Measurements from ENCODE around the gene CACNA1C. TPM values are rescaled to one million over a fixed set of nuclear protein-coding genes. Genes with fewer than 3 reads are reported as not detected.

CACNA1C gene
- total and polyA plus RNA-seq, 2 donors (not counting 1 experiment from before 2014, with no cell fraction given) = 7.6 to 11.4 TPM

DNA sequence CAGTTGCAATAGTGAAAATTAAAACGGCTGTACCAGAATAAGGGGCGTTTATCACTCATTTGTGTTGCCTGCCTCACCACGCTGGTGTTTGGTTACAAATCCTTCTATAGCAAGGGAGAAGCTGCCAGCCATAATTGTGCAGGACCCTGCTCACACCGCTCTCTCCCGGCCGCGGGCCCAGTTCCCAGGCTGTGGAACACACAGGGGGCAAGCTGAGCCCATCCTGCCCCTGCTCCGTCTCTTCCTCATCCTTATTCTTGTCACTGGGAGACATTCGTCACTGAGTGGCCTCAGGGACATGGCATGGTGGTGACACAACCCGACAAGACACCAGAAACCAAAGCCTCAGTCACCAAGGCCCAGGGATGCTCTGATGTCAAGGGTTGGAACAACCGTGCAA, 625.6 kb downstream of the CACNA1C start:
- H3K9me3 ChIP-seq (ENCODE audit: control insufficient read depth, insufficient read depth, low read depth, low read length) = no peaks in the 10 kb centered on the region
- no peak overlapping the region for H2AFZ ChIP-seq (ENCODE audit: low read length)
- no peaks in the 10 kb centered on the region for H3K4me1 ChIP-seq (ENCODE audit: control insufficient read depth, extremely low read depth, insufficient read depth, low read length)
- H3K79me2 ChIP-seq (ENCODE audit: control insufficient read depth, insufficient read depth, low read length) = no peaks in the 10 kb centered on the region
- H3K4me2 ChIP-seq (ENCODE audit: extremely low read depth, insufficient read depth, low read length) = no peak overlapping the region
- no peaks in the 10 kb centered on the region for H3K27me3 ChIP-seq (ENCODE audit: control insufficient read depth, insufficient read depth, low read length)
- no peaks in the 10 kb centered on the region for H4K20me1 ChIP-seq (ENCODE audit: control insufficient read depth, extremely low read depth, insufficient read depth, low read length)
- no peak overlapping the region for H3K27ac ChIP-seq (ENCODE audit: insufficient read depth, low read length)
- H3K36me3 ChIP-seq (ENCODE audit: control insufficient read depth, insufficient read depth, low read length) = no peaks in the 10 kb centered on the region
- TF ChIP-seq EZH2 (IDR thresholded peaks at IDR 0.05; ENCODE audit: low read length, missing control alignments) (no peak), CTCF (conservative IDR thresholded peaks at IDR 0.05 in 1 of 2, IDR thresholded peaks at IDR 0.05 in 1 of 2; ENCODE audit: low read depth in 1 of 2, low read length in 2 of 2) (no peak)
- no peak overlapping the region for H3K4me3 ChIP-seq (replicated peaks in 1 of 4; ENCODE audit: control extremely low read depth in 1 of 4, insufficient read depth in 1 of 4, low read depth in 3 of 4, low read length in 4 of 4)
- no peak for DNase-seq (ENCODE audit: low read depth in 2 of 2)
- no peak overlapping the region for H3K9ac ChIP-seq (ENCODE audit: insufficient read depth, low read length)

DNA sequence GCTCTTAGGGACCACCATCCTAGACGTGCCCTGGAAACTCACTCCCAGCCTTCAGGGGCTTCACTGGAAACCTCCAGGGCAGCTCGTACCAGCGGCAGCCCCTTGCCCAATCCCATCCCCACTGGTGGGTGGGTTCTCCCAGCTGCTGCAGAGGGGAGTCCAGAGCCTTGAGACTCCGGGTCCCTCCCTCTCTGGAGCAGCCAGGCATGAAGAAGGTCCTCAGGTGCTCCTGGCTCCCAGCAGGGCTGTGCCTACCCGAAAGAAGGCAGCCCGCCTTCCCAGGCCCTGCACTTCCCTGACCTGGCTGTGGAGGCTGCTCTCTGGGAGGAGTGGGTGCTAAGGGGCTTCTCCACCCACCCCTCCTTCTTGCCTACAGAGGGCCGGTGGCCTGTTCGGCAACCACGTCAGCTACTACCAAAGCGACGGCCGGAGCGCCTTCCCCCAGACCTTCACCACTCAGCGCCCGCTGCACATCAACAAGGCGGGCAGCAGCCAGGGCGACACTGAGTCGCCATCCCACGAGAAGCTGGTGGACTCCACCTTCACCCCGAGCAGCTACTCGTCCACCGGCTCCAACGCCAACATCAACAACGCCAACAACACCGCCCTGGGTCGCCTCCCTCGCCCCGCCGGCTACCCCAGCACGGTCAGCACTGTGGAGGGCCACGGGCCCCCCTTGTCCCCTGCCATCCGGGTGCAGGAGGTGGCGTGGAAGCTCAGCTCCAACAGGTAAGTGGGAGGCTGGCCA, 626.5 kb downstream of the CACNA1C start:
- no peaks in the 10 kb centered on the region for H3K4me1 ChIP-seq (ENCODE audit: control insufficient read depth, extremely low read depth, insufficient read depth, low read length)
- no peak overlapping the region for H3K4me3 ChIP-seq (replicated peaks in 1 of 4; ENCODE audit: control extremely low read depth in 1 of 4, insufficient read depth in 1 of 4, low read depth in 3 of 4, low read length in 4 of 4)
- H3K79me2 ChIP-seq (ENCODE audit: control insufficient read depth, insufficient read depth, low read length) = no peaks in the 10 kb centered on the region
- no peak overlapping the region for H3K4me2 ChIP-seq (ENCODE audit: extremely low read depth, insufficient read depth, low read length)
- no peaks in the 10 kb centered on the region for H3K27me3 ChIP-seq (ENCODE audit: control insufficient read depth, insufficient read depth, low read length)
- no peaks in the 10 kb centered on the region for H4K20me1 ChIP-seq (ENCODE audit: control insufficient read depth, extremely low read depth, insufficient read depth, low read length)
- no peak overlapping the region for H3K27ac ChIP-seq (ENCODE audit: insufficient read depth, low read length)
- TF ChIP-seq CTCF (conservative IDR thresholded peaks at IDR 0.05 in 1 of 2, IDR thresholded peaks at IDR 0.05 in 1 of 2; ENCODE audit: low read depth in 1 of 2, low read length in 2 of 2) (no peak), EZH2 (IDR thresholded peaks at IDR 0.05; ENCODE audit: low read length, missing control alignments) (no peak)
- no peak overlapping the region for H3K9ac ChIP-seq (ENCODE audit: insufficient read depth, low read length)
- H3K9me3 ChIP-seq (ENCODE audit: control insufficient read depth, insufficient read depth, low read depth, low read length) = no peaks in the 10 kb centered on the region
- no peaks in the 10 kb centered on the region for H3K36me3 ChIP-seq (ENCODE audit: control insufficient read depth, insufficient read depth, low read length)
- no peak for DNase-seq (ENCODE audit: low read depth in 2 of 2)
- no peak overlapping the region for H2AFZ ChIP-seq (ENCODE audit: low read length)

- Histone ChIP-seq H3K36me3 (ENCODE audit: control insufficient read depth, insufficient read depth, low read length) (no peaks in the 10 kb centered on the region), H4K20me1 (ENCODE audit: control insufficient read depth, extremely low read depth, insufficient read depth, low read length) (no peaks in the 10 kb centered on the region), H3K4me2 (ENCODE audit: extremely low read depth, insufficient read depth, low read length) (no peak overlapping the region), H3K9ac (ENCODE audit: insufficient read depth, low read length) (no peak overlapping the region), H3K4me1 (ENCODE audit: control insufficient read depth, extremely low read depth, insufficient read depth, low read length) (no peaks in the 10 kb centered on the region), H3K9me3 (ENCODE audit: control insufficient read depth, insufficient read depth, low read depth, low read length) (no peaks in the 10 kb centered on the region), H2AFZ (ENCODE audit: low read length) (no peak overlapping the region), H3K27ac (ENCODE audit: insufficient read depth, low read length) (no peak overlapping the region), H3K79me2 (ENCODE audit: control insufficient read depth, insufficient read depth, low read length) (no peaks in the 10 kb centered on the region), H3K4me3 (replicated peaks in 1 of 4; ENCODE audit: control extremely low read depth in 1 of 4, insufficient read depth in 1 of 4, low read depth in 3 of 4, low read length in 4 of 4) (no peak overlapping the region), H3K27me3 (ENCODE audit: control insufficient read depth, insufficient read depth, low read length) (no peaks in the 10 kb centered on the region)
- no peak for TF ChIP-seq CTCF (conservative IDR thresholded peaks at IDR 0.05 in 1 of 2, IDR thresholded peaks at IDR 0.05 in 1 of 2; ENCODE audit: low read depth in 1 of 2, low read length in 2 of 2)
- TF ChIP-seq EZH2 (IDR thresholded peaks at IDR 0.05; ENCODE audit: low read length, missing control alignments) = no peak
- no peak for DNase-seq (ENCODE audit: low read depth in 2 of 2)
Measured at GRCh38 chr12:2679816-2680675, 627.3 kb downstream of the CACNA1C start.
